Endothelial cell (in vitro differentiated cells): ENCODE measurements around the gene PITX1. TPM values are rescaled to one million over a fixed set of nuclear protein-coding genes. Genes with fewer than 3 reads are reported as not detected.

ENCODE experiments used
- DNase-seq: peaks from one replicate; pipeline ENCODE4 v3.0.0; 2021; ENCODE audit warnings: low spot score
- H3K27ac Mint-ChIP-seq: one replicate; pipeline ENCODE4 v1.8.0; 2021; ENCODE audit warnings: mixed read lengths, inconsistent platforms; ENCODE audit not compliant: unreplicated experiment
- H3K27me3 Mint-ChIP-seq: one replicate; pipeline ENCODE4 v1.8.0; 2021; ENCODE audit warnings: mild to moderate bottlenecking, moderate library complexity, mixed read lengths, inconsistent platforms; ENCODE audit not compliant: unreplicated experiment
- H3K36me3 Mint-ChIP-seq: one replicate; pipeline ENCODE4 v1.8.0; 2021; ENCODE audit warnings: mild to moderate bottlenecking, low read depth, mixed read lengths, inconsistent platforms; ENCODE audit not compliant: unreplicated experiment
- H3K4me1 Mint-ChIP-seq: one replicate; pipeline ENCODE4 v1.8.0; 2021; ENCODE audit warnings: mild to moderate bottlenecking, mixed read lengths, inconsistent platforms; ENCODE audit not compliant: unreplicated experiment
- H3K4me3 Mint-ChIP-seq: one replicate; pipeline ENCODE4 v1.8.0; 2021; ENCODE audit warnings: mild to moderate bottlenecking, mixed read lengths, inconsistent platforms; ENCODE audit not compliant: unreplicated experiment
- H3K9me3 Mint-ChIP-seq: one replicate; pipeline ENCODE4 v1.8.0; 2021; ENCODE audit warnings: mixed read lengths, inconsistent platforms; ENCODE audit not compliant: unreplicated experiment
- CTCF ChIP-seq: fragments of 200-600 bp; sonication (generic); IDR thresholded peaks from one replicate; pipeline ENCODE4 v1.5.0; 2021; ENCODE audit warnings: antibody characterized with exemption; ENCODE audit not compliant: unreplicated experiment
- total RNA-seq: library from RNA; stranded (reverse); fragmentation: NEBNext Ultra II Directional; extraction: Animal tissue kit (Norgen Biotek cat#: 25700); gene quantifications from one replicate; pipeline ENCODE4 v1.2.1, GENCODE V29; 2021; ENCODE audit not compliant: unreplicated experiment

Gene PITX1
- total RNA-seq, 1 donor from 2014 or later: 0.87 TPM

- Mint-ChIP-seq H3K4me3 (no peak overlapping the region), H3K36me3 (no peaks in the 10 kb centered on the region), H3K9me3 (no peaks in the 10 kb centered on the region), H3K27ac (no peak overlapping the region), H3K4me1 (no peaks in the 10 kb centered on the region), H3K27me3 (no peaks in the 10 kb centered on the region)
- no peak for DNase-seq
- no peak for TF ChIP-seq CTCF
Observed at GRCh38 chr5:134989266-134989830, 44.7 kb downstream of the PITX1 start.

GRCh38 chr5:134982230-134982629 lies 51.8 kb downstream of the PITX1 start:
- Mint-ChIP-seq H3K4me1 (no peaks in the 10 kb centered on the region), H3K27me3 (no peaks in the 10 kb centered on the region)

DNA sequence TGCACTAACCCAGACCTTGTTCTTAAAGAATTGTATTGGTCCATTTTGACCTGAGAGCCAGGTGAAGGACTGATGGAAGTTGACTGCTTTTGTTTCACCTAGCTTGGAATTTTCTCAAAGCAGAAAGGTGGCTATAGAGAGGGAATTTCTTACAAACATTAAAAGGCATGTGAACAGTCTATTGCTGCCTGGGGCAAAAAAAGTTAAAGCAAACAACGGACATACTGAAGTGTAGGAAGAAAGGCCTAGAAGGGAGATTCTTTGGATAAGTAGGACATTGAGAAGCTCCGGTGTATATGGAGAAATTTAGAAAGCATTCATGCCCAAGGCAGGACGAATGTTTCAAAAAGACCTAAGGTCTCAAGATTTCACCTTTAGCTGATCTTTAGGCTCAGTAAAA lies 54.6 kb downstream of the PITX1 start:
- Mint-ChIP-seq H3K27me3 (no peaks in the 10 kb centered on the region), H3K9me3 (peaks cover 11% of the 10 kb centered on the region), H3K27ac (no peak overlapping the region), H3K4me3 (no peak overlapping the region), H3K4me1 (no peaks in the 10 kb centered on the region), H3K36me3 (peaks cover 29% of the 10 kb centered on the region)
- TF ChIP-seq CTCF: no peak
- no peak for DNase-seq

More at GRCh38 chr5:134982230-134982629, 51.8 kb downstream of the PITX1 start:
- H3K27ac Mint-ChIP-seq: no peak overlapping the region
- peaks cover 7% of the 10 kb centered on the region for H3K9me3 Mint-ChIP-seq
- no peak overlapping the region for H3K4me3 Mint-ChIP-seq
- H3K36me3 Mint-ChIP-seq: peaks cover 13% of the 10 kb centered on the region
- TF ChIP-seq CTCF: no peak
- no peak for DNase-seq

Other genes starting within 250 kb of the PITX1 start
- gene C5orf24, start 188.3 kb downstream of the PITX1 start, total RNA-seq: 43.5 TPM
- 40.5 TPM for gene TXNDC15, start 159.9 kb downstream of the PITX1 start, total RNA-seq
- 7.7 TPM for gene PCBD2, start 129.1 kb downstream of the PITX1 start, total RNA-seq
- 0.33 TPM for gene CATSPER3, start 66.3 kb downstream of the PITX1 start, total RNA-seq